Smooth muscle cell (in vitro differentiated cells): ENCODE results near the gene ADAMTS17. TPM values are rescaled to one million over a fixed set of nuclear protein-coding genes. Genes with fewer than 3 reads are reported as not detected.

Source experiments
- DNase-seq: peaks from one replicate; lab custom pipeline; 2025; ENCODE audit not compliant: unreplicated experiment; lab: John Stamatoyannopoulos, UW
- H2AFZ ChIP-seq: fragments of 200-600 bp; sonication (generic); 2 replicates; pipeline ENCODE4 v1.6.0; 2016; ENCODE audit warnings: antibody characterized with exemption, low read depth, mild to moderate bottlenecking
- H3F3A ChIP-seq: fragments of 200-600 bp; sonication (generic); 2 replicates; pipeline ENCODE4 v1.6.0; 2017; ENCODE audit warnings: antibody characterized with exemption, low read depth
- H3K27ac ChIP-seq: fragments of 200-600 bp; sonication (generic); 2 replicates; pipeline ENCODE4 v1.5.1; 2016; ENCODE audit warnings: low read depth, mild to moderate bottlenecking
- H3K27me3 ChIP-seq: fragments of 200-600 bp; sonication (generic); 2 replicates; pipeline ENCODE4 v1.6.1; 2016; ENCODE audit warnings: low read depth, mild to moderate bottlenecking
- H3K36me3 ChIP-seq: fragments of 200-600 bp; sonication (generic); 2 replicates; pipeline ENCODE4 v1.5.1; 2016; ENCODE audit warnings: low read depth
- H3K4me1 ChIP-seq: fragments of 200-600 bp; sonication (generic); 2 replicates; pipeline ENCODE4 v1.5.1; 2016; ENCODE audit warnings: low read depth
- H3K4me2 ChIP-seq: fragments of 200-600 bp; sonication (generic); 2 replicates; pipeline ENCODE4 v1.6.0; 2016; ENCODE audit warnings: mild to moderate bottlenecking
- H3K4me3 ChIP-seq: fragments of 200-600 bp; sonication (generic); 2 replicates; pipeline ENCODE4 v1.5.1; 2016; ENCODE audit warnings: mild to moderate bottlenecking
- H3K79me2 ChIP-seq: fragments of 200-600 bp; sonication (generic); 2 replicates; pipeline ENCODE4 v1.6.0; 2016; ENCODE audit warnings: low read depth, mild to moderate bottlenecking
- H3K9ac ChIP-seq: fragments of 200-600 bp; sonication (generic); 2 replicates; pipeline ENCODE4 v1.6.0; 2016; ENCODE audit warnings: low read depth
- H3K9me3 ChIP-seq: fragments of 200-600 bp; sonication (generic); replicated peaks from 2 replicates; pipeline ENCODE4 v1.5.1; 2016; ENCODE audit warnings: low read depth
- H4K20me1 ChIP-seq: fragments of 200-600 bp; sonication (generic); 2 replicates; pipeline ENCODE4 v1.6.0; 2016; ENCODE audit warnings: low read depth
- CTCF ChIP-seq: fragments of 200-600 bp; sonication (generic); IDR thresholded peaks from 2 replicates; pipeline ENCODE4 v1.5.1; 2017; ENCODE audit warnings: borderline replicate concordance, mild to moderate bottlenecking, antibody characterized with exemption; ENCODE audit not compliant: insufficient read depth, poor library complexity, severe bottlenecking
- WGBS: methylation state at CpG from one replicate; pipeline ENCODE4 v1.1.7; 2016; ENCODE audit warnings: low lambda C conversion rate; 5-methylcytosine and 5-hydroxymethylcytosine counted together
- polyA plus RNA-seq: library from polyadenylated mRNA; unstranded; fragments of >200 nt; fragmentation: Nextera tagmentation; extraction: Ambion mirVana; gene quantifications from 2 replicates; pipeline ENCODE4 v1.2.1, GENCODE V29; 2016
- total RNA-seq: library from RNA; depleted of rRNA; stranded (reverse); fragments of >200 nt; gene quantifications from 2 replicates; pipeline ENCODE4 v1.2.3, GENCODE V29; 2014

ADAMTS17 gene
- total and polyA plus RNA-seq, 2 experiments from 2014 or later: 0.63 to 3.1 TPM

GRCh38 chr15:100200287-100200880 lies 141.4 kb downstream of the ADAMTS17 start:
- TF ChIP-seq CTCF: no peak

GRCh38 chr15:100199711-100200286 lies 142.0 kb downstream of the ADAMTS17 start:
- no peaks in the 10 kb centered on the region for H3K9me3 ChIP-seq
- no peaks in the 10 kb centered on the region for H3K79me2 ChIP-seq
- no peaks in the 10 kb centered on the region for H3K36me3 ChIP-seq
- no peaks in the 10 kb centered on the region for H3F3A ChIP-seq
- no peaks in the 10 kb centered on the region for H3K27me3 ChIP-seq
- H2AFZ ChIP-seq: no peak overlapping the region
- H3K4me3 ChIP-seq: no peak overlapping the region
- no peaks in the 10 kb centered on the region for H4K20me1 ChIP-seq
- no peak overlapping the region for H3K27ac ChIP-seq
- peaks cover 2% of the 10 kb centered on the region for H3K4me1 ChIP-seq
- TF ChIP-seq CTCF: no peak
- no peak overlapping the region for H3K4me2 ChIP-seq
- DNase-seq: no peak
- 93% methylated on average over 21 of the region's 21 CpGs for WGBS
- no peak overlapping the region for H3K9ac ChIP-seq

More at GRCh38 chr15:100200287-100200880, 141.4 kb downstream of the ADAMTS17 start:
- H4K20me1 ChIP-seq: no peaks in the 10 kb centered on the region
- H2AFZ ChIP-seq: no peak overlapping the region
- H3K4me3 ChIP-seq: no peak overlapping the region
- DNase-seq: no peak
- H3K9me3 ChIP-seq: no peaks in the 10 kb centered on the region
- H3K4me2 ChIP-seq: no peak overlapping the region
- no peak overlapping the region for H3K27ac ChIP-seq
- no peaks in the 10 kb centered on the region for H3K79me2 ChIP-seq
- H3K9ac ChIP-seq: no peak overlapping the region
- WGBS: 83% methylated on average over 19 of the region's 22 CpGs
- no peaks in the 10 kb centered on the region for H3K36me3 ChIP-seq
- no peaks in the 10 kb centered on the region for H3K27me3 ChIP-seq
- H3K4me1 ChIP-seq: peaks cover 2% of the 10 kb centered on the region
- no peaks in the 10 kb centered on the region for H3F3A ChIP-seq

GRCh38 chr15:100198442-100198841 lies 143.3 kb downstream of the ADAMTS17 start:
- Histone ChIP-seq H3F3A (no peaks in the 10 kb centered on the region), H2AFZ (no peak overlapping the region), H4K20me1 (no peaks in the 10 kb centered on the region), H3K27ac (no peak overlapping the region), H3K4me1 (peaks cover 2% of the 10 kb centered on the region), H3K4me2 (no peak overlapping the region), H3K9me3 (no peaks in the 10 kb centered on the region), H3K79me2 (no peaks in the 10 kb centered on the region), H3K36me3 (no peaks in the 10 kb centered on the region), H3K27me3 (no peaks in the 10 kb centered on the region), H3K9ac (no peak overlapping the region), H3K4me3 (no peak overlapping the region)
- 19% methylated on average over 5 of the region's 5 CpGs for WGBS
- DNase-seq: no peak
- no peak for TF ChIP-seq CTCF
